SK-N-MC (cell line): Measurements from ENCODE around the gene PLAC8.

Source experiments
- EZH2 ChIP-seq: fragments of 200-600 bp; sonication (generic); IDR thresholded peaks from one replicate; pipeline ENCODE4 v1.6.1; 2017; ENCODE audit warnings: antibody characterized with exemption
- POLR2AphosphoS5 ChIP-seq: IDR thresholded peaks from 2 replicates; pipeline ENCODE4 v1.6.1; 2012; ENCODE audit warnings: mild to moderate bottlenecking, low read depth, low read length, borderline replicate concordance

DNA sequence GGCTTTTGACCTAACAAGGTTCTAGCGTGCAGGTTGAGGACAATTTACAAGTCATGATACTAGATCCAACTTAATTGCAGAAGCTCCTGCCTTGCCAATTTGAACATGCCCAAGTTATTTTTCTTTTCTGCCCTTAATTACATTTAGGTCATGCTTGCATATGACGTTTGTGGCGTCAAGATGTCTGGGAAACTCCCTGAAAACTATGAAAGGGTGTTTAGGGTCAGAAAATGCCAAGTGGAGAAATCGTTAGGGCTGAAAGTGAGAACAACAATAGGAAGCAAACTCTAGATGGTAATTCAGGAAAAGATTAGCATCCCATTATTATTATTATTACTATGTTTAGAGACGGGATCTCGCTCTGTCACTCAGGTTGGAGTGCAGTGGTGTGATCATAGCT is 38.2 kb upstream of the PLAC8 start:
- TF ChIP-seq POLR2AphosphoS5 (no peak), EZH2 (no peak)
